ENCODE data around the gene SYK.
A peak's percentile ranks its signal among the peaks of the same experiment; 100 is the strongest.

DNA sequence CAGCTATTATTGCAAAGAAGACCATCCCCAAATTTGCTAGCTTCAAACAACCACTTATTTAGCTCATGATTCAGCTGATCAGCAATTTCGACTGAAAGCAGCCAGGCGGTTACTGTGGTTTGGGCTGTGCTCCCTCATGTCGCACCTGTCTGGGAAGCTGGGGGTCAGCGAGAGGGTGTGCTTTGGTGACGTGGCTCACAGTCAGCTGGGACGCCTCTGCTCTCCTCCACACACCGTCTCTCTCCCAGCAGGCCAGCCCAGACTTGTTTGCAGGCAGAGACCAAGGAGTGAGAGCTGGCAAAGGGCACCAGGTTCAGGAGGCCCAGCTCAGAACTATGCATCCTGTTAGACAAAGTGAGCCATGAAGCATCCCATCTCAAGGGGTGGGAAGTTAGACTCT, 140.9 kb downstream of the SYK start:
- TF ChIP-seq, protein P1, sequence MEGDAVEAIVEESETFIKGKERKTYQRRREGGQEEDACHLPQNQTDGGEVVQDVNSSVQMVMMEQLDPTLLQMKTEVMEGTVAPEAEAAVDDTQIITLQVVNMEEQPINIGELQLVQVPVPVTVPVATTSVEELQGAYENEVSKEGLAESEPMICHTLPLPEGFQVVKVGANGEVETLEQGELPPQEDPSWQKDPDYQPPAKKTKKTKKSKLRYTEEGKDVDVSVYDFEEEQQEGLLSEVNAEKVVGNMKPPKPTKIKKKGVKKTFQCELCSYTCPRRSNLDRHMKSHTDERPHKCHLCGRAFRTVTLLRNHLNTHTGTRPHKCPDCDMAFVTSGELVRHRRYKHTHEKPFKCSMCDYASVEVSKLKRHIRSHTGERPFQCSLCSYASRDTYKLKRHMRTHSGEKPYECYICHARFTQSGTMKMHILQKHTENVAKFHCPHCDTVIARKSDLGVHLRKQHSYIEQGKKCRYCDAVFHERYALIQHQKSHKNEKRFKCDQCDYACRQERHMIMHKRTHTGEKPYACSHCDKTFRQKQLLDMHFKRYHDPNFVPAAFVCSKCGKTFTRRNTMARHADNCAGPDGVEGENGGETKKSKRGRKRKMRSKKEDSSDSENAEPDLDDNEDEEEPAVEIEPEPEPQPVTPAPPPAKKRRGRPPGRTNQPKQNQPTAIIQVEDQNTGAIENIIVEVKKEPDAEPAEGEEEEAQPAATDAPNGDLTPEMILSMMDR (IDR thresholded peaks at IDR 0.05), result no peak
- no peak for TF ChIP-seq POLR2A (IDR thresholded peaks at IDR 0.05)
- peak in 1 of 2 donors; percentile 24 for TF ChIP-seq POLR2AphosphoS5 (IDR thresholded peaks at IDR 0.05; ENCODE audit: insufficient read depth in 1 of 2, low read depth in 1 of 2)

All from vagina (tissue), 2 donors.